WI38 (cell line): Measurements from ENCODE around the gene PHF21B.
"Not testable (repeated sequence)": the region's sequence is repeated elsewhere in the genome, so short reads cannot be mapped to it uniquely, and the experiment has no call there.

Experiments used
- H3K4me3 ChIP-seq: 2 replicates; pipeline ENCODE4 v1.5.1; 2011; ENCODE audit warnings: low read depth, mild to moderate bottlenecking, control low read depth, low read length
- TF ChIP-seq, protein P1 (sequence below): IDR thresholded peaks from 2 replicates; pipeline ENCODE4 v1.5.1; 2012; ENCODE audit warnings: low read depth, mild to moderate bottlenecking, control low read depth, low read length

PHF21B gene

DNA sequence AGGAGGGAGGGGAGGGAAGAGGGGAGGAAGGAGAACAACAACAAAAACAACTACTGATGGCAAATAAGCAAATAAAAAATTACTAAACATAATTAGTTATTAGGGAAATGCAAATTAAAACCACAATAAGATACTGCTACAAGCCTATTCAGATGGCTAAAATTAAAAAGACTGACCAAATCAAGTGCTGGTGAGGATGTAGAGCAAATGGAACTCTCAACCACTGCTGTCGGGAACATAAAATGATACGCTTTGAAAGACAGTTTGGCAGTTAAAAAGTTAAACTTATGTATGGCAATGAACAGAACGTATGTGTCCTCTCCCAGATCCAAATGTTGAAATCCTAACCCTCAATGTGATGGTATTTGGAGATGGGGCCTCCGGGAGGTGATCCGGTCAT is 85.7 kb downstream of the PHF21B start:
- TF ChIP-seq, protein P1, sequence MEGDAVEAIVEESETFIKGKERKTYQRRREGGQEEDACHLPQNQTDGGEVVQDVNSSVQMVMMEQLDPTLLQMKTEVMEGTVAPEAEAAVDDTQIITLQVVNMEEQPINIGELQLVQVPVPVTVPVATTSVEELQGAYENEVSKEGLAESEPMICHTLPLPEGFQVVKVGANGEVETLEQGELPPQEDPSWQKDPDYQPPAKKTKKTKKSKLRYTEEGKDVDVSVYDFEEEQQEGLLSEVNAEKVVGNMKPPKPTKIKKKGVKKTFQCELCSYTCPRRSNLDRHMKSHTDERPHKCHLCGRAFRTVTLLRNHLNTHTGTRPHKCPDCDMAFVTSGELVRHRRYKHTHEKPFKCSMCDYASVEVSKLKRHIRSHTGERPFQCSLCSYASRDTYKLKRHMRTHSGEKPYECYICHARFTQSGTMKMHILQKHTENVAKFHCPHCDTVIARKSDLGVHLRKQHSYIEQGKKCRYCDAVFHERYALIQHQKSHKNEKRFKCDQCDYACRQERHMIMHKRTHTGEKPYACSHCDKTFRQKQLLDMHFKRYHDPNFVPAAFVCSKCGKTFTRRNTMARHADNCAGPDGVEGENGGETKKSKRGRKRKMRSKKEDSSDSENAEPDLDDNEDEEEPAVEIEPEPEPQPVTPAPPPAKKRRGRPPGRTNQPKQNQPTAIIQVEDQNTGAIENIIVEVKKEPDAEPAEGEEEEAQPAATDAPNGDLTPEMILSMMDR, result no peak
- no peak overlapping the region for H3K4me3 ChIP-seq

DNA sequence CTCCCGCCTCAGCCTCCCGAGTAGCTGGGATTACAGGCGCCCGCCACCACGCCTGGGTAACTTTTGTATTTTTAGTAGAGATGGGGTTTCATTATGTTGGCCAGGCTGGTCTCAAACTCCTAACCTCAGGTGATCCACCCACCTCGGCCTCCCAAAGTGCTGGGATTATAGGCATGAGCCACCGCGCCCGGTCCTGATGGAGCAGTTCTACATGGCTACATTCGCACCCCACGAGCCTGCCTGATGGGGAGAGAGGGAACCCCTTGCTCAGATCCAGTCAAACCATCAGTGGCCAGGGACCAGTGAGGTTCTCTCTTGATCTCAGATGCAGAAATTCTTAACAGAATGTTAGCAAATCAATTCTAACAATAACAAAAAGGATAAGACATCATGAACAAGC is 88.0 kb downstream of the PHF21B start:
- H3K4me3 ChIP-seq, result not testable (repeated sequence)

DNA sequence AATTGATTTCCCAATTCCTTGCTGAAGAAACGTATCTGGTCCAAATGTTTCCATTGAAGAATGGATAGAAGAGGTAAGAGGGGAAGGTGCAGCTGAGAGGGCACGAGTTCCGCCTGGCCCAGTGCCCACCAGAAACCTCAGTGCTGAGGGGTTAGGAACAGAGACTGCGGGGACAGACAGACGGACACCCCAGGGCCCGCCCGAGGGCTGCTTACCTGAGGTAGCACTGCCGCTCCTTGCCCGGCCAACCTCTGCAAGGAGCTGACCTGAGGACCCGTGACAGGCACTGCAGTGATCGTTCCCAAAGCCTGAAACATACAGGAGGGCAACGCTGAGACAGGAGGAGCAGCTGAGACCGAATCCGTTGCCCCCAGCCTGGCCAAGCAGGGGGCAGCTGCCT is 89.6 kb downstream of the PHF21B start:
- no peak overlapping the region for H3K4me3 ChIP-seq
- TF ChIP-seq, protein P1, result no peak

DNA sequence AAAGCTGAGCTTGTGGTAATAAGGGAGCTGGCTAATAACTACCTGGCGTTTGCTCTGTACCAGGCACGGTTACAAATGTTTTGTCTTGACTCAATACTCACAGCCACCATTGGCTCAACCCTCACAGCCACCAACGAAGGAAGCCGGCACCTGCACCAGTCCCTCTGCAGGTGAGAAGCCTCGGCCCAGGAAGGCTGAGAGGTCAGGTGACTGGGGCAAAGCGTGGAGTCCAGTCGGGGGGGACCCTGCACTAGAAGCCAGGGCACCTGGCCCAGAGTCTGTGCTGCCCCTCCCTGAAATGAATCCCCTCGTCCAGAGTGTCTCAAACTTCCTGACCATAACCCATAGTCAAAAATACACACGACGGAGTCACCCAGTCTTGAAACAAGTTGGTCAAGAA is 90.1 kb downstream of the PHF21B start:
- TF ChIP-seq, protein P1, result no peak
- no peak overlapping the region for H3K4me3 ChIP-seq

DNA sequence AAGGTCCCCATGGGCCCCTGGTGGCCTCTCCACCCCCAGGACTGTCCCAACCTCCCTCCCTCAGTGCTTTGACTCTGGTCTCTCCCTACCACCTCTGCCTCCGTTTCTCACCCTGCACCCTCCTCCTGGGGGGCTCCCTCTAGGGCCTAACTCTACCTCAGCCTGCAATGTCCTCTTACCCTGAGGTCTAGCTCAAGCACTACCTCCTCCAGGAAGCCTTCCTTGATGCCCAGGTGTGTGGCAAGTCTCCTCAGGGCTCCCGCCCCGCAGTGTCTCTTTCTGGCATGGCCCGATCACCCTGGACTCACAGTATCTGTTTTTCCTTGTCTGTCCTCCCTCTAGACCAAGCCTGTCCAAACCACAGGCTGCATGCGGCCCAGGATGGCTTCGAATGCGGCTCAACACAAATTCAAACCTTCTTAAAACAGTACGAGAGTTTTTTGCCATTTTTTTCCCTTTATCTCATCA is 90.8 kb downstream of the PHF21B start:
- TF ChIP-seq, protein P1, result no peak
- no peak overlapping the region for H3K4me3 ChIP-seq

DNA sequence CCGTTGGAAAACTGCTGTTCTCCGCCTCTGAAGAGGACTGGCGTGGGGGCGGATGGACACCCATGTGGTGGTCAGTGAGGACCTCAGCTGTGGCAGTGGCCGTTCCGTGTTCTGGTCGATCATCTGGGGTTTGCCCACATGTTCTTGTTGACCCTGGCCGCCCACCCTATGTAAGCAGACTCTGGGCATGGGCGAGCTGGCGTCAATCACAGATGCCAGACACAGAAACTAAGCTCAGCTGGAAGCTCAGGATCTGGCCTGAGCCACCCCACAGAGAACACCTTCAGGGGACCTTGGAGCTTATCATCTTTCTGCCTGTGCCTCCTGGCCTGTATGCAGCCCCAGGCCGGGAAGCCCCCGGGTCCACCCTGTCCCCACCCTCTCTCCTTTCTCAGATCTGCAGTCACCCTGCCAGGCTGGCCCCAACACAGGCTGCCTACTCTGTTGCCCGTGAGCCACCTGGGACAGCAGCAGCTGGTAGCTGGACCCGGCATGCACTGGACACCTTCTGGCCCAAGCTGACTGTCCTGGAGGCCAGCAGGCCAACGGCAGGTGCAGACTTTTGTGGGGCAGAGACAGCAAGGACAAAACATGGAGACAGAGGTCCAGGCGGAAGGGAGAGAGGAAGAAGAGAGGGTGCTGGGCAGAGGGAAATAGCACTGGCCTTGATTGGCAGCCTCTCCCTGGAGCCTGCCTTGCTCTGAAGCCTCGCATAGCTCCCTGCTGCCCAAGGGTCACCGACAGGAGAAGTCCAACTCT is 91.5 kb downstream of the PHF21B start:
- TF ChIP-seq, protein P1, result no peak
- H3K4me3 ChIP-seq, result no peak overlapping the region

DNA sequence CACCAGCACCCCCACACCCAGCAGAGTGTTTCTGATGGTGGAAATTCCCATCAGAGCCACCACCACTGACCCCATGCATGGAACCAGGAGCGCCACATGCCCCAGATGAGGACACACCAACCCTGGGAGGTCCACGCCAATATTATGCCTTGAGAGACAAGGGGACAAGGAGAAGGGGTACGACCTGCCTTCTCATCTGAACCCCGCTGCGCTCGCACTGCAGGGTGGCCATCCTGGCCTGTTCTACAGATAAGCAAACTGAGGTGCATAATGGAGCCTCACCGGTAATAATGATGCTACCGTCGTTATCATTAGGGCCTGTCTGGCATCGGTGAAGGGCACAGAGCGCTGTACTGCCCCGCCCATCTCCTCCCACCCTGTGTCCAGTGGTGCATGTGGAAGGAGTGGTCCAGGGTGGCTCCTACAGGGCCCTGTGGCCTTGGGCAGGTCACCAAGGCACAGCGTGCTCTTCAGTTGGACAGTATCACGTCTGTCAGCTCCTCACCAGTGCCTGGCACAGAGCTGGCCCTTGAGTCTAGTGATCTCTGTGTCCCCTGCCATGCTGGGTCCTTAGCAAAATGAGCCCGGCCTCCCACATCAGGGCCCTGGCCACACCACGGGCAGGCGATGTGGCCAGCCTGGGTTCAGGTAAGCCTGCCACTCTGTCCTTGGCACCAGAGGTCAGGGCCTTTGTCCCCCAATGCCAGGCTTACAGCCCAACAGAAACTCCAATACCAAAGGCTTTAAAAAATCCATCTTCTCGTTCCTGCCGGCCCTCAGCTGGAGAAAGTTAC is 92.2 kb downstream of the PHF21B start:
- TF ChIP-seq, protein P1, result no peak

More for the DNA sequence above, 92.2 kb downstream of the PHF21B start:
- no peak overlapping the region for H3K4me3 ChIP-seq
